Measurements from ENCODE around the gene SNAI3. TPM values are rescaled to one million over a fixed set of nuclear protein-coding genes. Genes with fewer than 3 reads are reported as not detected.

SNAI3 gene
- total and polyA plus RNA-seq, 2 of the 4 experiments (the other 2 are of a cell fraction), result 0.21 TPM; not detected in 1

DNA sequence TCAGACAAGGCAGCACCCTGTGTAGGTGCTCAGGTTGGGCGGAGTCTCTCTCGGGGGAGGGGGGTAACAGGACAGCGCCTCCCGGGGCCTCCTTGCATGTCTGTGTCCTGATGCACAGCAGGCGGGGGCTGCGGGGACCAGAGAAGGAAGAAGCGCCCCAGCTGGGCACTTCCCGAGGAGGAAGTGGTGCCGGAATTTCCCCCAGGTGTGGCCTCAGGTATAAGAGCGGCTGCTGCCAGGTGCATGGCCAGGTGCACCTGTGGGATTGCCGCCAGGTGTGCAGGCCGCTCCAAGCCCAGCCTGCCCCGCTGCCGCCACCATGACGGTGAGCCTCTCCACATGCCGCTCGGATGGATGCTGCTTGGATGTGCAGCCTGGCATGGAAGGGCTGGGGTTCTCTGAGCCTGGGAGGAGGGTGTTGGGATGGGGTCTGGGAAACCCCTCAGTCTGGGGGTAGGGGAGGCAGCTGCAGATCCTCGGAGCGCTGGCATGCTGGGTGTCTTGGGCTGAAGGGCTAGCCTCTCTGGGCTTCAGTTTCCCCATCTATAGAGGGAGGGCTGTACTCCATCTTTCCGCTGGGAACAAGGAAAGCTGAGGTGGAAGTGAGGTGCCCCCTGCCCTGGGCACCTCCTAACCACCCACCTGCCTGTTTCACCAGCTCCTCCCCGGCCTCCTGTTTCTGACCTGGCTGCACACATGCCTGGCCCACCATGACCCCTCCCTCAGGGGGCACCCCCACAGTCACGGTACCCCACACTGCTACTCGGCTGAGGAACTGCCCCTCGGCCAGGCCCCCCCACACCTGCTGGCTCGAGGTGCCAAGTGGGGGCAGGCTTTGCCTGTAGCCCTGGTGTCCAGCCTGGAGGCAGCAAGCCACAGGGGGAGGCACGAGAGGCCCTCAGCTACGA, 47.7 kb downstream of the SNAI3 start, which contains the start of gene IL17C (continued):
- no peak for TF ChIP-seq NFE2L2 (IDR thresholded peaks at IDR 0.05; ENCODE audit: low read depth, low read length)

DNA sequence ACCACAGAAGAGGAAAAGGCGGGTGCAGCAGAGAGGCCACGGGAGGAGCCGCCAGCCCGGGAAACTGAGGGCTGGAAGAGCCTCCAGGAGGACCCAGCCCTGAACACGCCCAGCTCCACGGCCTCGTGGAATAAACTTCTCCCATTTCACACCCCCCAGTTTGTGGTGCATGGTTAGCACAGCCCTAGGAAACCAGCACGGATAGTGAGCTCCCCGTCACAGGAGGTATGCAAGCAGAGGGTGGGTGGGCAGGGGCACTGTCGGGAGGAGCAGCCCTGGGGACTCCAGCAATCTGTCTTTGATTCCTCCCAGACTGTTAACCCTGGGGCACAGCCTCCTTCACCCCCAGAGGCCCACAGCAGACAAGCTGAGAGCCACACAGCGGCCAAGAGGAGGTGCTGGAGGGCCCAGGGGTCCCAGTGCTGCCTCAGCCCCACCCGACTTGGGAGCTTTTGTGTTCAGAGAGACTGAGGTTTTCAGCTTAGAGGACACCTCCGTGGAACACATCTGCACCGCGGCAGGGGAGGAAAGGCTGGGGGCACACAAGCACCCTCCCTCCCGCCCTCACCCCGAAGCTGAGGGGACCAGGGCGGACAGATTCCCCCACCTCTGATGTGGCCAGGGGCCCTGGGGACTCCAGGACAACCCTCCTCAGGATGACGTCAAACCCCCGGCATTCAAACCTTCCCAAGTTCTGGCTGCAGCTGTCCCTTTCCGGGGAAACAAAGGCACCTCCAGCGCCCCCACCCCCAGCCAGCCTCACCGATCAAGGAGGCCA, 49.6 kb downstream of the SNAI3 start:
- no peak overlapping the region for H4K91ac ChIP-seq (ENCODE audit: insufficient read depth, low read depth, low read length)
- no peak overlapping the region for H3K56ac ChIP-seq (ENCODE audit: extremely low read depth, insufficient read depth, low read length)
- H3K9me3 ChIP-seq (ENCODE audit: control insufficient read depth, insufficient read depth, low read length), result no peaks in the 10 kb centered on the region
- H3K79me1 ChIP-seq (ENCODE audit: low read depth in 1 of 2, low read length in 2 of 2), result no peaks in the 10 kb centered on the region
- intact Hi-C loops (cut with micrococcal nuclease), result no loop called here
- no peak overlapping the region for H3K9ac ChIP-seq (ENCODE audit: low read depth, low read length)
- H3K4me2 ChIP-seq (ENCODE audit: low read depth, low read length), result no peak overlapping the region
- in situ Hi-C loops (cut with MboI; ENCODE audit: low sequenced_read_pairs), result no loop called here
- no CpG with 5 or more reads among the region's 23 CpGs for WGBS, 2 experiments (ENCODE audit: extremely low coverage in 2 of 2, insufficient read length in 1 of 2)
- no peak overlapping the region for H4K8ac ChIP-seq (ENCODE audit: low read depth in 2 of 2, low read length in 2 of 2)
- H3K4me1 ChIP-seq (ENCODE audit: control insufficient read depth, insufficient read depth, low read length), result peaks cover 11% of the 10 kb centered on the region
- H2AK9ac ChIP-seq (replicated peaks; ENCODE audit: low read depth, low read length, poor library complexity), result no peak overlapping the region
- no peak overlapping the region for H2BK5ac ChIP-seq (ENCODE audit: low read depth, low read length, poor library complexity, severe bottlenecking)
- H2AFZ ChIP-seq (replicated peaks; ENCODE audit: low read length, poor library complexity), result peak overlapping the region; percentile 63
- H2BK15ac ChIP-seq (ENCODE audit: low read depth, low read length), result no peak overlapping the region
- no peak overlapping the region for H3K18ac ChIP-seq (ENCODE audit: low read depth, low read length)
- no peak overlapping the region for H2BK120ac ChIP-seq (ENCODE audit: low read depth, low read length)
- H3K27me3 ChIP-seq (ENCODE audit: control insufficient read depth, insufficient read depth, low read length), result peaks cover 27% of the 10 kb centered on the region
- ChIA-PET CTCF (no interaction called here), POLR2A (ENCODE audit: unreplicated experiment) (no interaction called here)
- no peak overlapping the region for H3K4ac ChIP-seq (ENCODE audit: low read depth, low read length)
- H2AK5ac ChIP-seq (ENCODE audit: low read depth, low read length), result no peak overlapping the region
- no peak overlapping the region for H4K5ac ChIP-seq (ENCODE audit: low read depth, low read length)
- DNase-seq (peak; percentile 6), ATAC-seq (ENCODE audit: low read depth) (no peak)
- H3K27ac ChIP-seq (ENCODE audit: insufficient read depth, low read length), result no peak overlapping the region
- H3K9me1 ChIP-seq (ENCODE audit: insufficient read depth, low read length), result peaks cover 2% of the 10 kb centered on the region; the same call in 1 of the 2 replicates
- peaks cover 13% of the 10 kb centered on the region; the same call in 1 of the 2 replicates for H3K36me3 ChIP-seq (ENCODE audit: control insufficient read depth, insufficient read depth, low read length)
- BruUV-seq (replicated peaks), result no TSS peak
- dilution Hi-C loops (cut with HindIII; ENCODE audit: low sequenced_read_pairs, unreplicated experiment), result no loop called here
- H2BK20ac ChIP-seq (ENCODE audit: low read depth, low read length), result no peak overlapping the region
- no peak overlapping the region for H3K4me3 ChIP-seq (ENCODE audit: insufficient read depth, low read depth, low read length)
- H4K20me1 ChIP-seq (ENCODE audit: insufficient read depth, low read length), result peaks cover 5% of the 10 kb centered on the region
- H3K23ac ChIP-seq (ENCODE audit: low read depth, low read length), result no peak overlapping the region
- no peak overlapping the region for H3K14ac ChIP-seq (replicated peaks; ENCODE audit: low read depth, low read length)
- TF ChIP-seq NFE2L2 (IDR thresholded peaks at IDR 0.05; ENCODE audit: low read depth, low read length) (no peak), POLR2A (IDR thresholded peaks at IDR 0.05; ENCODE audit: low read depth, low read length) (no peak), FOS (IDR thresholded peaks at IDR 0.05; ENCODE audit: low read depth, low read length) (no peak), SMC3 (IDR thresholded peaks at IDR 0.05; ENCODE audit: low read depth, low read length) (no peak), BHLHE40 (IDR thresholded peaks at IDR 0.05; ENCODE audit: low read depth, low read length) (no peak), RCOR1 (IDR thresholded peaks at IDR 0.05; ENCODE audit: insufficient replicate concordance, low read length) (no peak), MAZ (IDR thresholded peaks at IDR 0.05; ENCODE audit: borderline replicate concordance, low read depth, low read length) (no peak)
- TF ChIP-seq, protein P1, sequence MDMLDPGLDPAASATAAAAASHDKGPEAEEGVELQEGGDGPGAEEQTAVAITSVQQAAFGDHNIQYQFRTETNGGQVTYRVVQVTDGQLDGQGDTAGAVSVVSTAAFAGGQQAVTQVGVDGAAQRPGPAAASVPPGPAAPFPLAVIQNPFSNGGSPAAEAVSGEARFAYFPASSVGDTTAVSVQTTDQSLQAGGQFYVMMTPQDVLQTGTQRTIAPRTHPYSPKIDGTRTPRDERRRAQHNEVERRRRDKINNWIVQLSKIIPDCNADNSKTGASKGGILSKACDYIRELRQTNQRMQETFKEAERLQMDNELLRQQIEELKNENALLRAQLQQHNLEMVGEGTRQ (IDR thresholded peaks at IDR 0.05; ENCODE audit: low read depth, low read length), result no peak
- TF ChIP-seq, protein P2, sequence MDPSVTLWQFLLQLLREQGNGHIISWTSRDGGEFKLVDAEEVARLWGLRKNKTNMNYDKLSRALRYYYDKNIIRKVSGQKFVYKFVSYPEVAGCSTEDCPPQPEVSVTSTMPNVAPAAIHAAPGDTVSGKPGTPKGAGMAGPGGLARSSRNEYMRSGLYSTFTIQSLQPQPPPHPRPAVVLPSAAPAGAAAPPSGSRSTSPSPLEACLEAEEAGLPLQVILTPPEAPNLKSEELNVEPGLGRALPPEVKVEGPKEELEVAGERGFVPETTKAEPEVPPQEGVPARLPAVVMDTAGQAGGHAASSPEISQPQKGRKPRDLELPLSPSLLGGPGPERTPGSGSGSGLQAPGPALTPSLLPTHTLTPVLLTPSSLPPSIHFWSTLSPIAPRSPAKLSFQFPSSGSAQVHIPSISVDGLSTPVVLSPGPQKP (IDR thresholded peaks at IDR 0.05; ENCODE audit: borderline replicate concordance, low read depth, low read length), result no peak
- TF ChIP-seq, protein P3, sequence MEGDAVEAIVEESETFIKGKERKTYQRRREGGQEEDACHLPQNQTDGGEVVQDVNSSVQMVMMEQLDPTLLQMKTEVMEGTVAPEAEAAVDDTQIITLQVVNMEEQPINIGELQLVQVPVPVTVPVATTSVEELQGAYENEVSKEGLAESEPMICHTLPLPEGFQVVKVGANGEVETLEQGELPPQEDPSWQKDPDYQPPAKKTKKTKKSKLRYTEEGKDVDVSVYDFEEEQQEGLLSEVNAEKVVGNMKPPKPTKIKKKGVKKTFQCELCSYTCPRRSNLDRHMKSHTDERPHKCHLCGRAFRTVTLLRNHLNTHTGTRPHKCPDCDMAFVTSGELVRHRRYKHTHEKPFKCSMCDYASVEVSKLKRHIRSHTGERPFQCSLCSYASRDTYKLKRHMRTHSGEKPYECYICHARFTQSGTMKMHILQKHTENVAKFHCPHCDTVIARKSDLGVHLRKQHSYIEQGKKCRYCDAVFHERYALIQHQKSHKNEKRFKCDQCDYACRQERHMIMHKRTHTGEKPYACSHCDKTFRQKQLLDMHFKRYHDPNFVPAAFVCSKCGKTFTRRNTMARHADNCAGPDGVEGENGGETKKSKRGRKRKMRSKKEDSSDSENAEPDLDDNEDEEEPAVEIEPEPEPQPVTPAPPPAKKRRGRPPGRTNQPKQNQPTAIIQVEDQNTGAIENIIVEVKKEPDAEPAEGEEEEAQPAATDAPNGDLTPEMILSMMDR (conservative IDR thresholded peaks at IDR 0.05; ENCODE audit: low read depth, low read length), result no peak

Measured in IMR-90 (cell line).